ENCODE results near the gene OR2S2. TPM values are rescaled to one million over a fixed set of nuclear protein-coding genes. Genes with fewer than 3 reads are reported as not detected.
A peak's percentile ranks its signal among the peaks of the same experiment; 100 is the strongest.
"Not testable (repeated sequence)": the region's sequence is repeated elsewhere in the genome, so short reads cannot be mapped to it uniquely, and the experiment has no call there.

The OR2S2 gene
- total and polyA plus RNA-seq, 9 donors, result 0.11 TPM; not detected in 8

DNA sequence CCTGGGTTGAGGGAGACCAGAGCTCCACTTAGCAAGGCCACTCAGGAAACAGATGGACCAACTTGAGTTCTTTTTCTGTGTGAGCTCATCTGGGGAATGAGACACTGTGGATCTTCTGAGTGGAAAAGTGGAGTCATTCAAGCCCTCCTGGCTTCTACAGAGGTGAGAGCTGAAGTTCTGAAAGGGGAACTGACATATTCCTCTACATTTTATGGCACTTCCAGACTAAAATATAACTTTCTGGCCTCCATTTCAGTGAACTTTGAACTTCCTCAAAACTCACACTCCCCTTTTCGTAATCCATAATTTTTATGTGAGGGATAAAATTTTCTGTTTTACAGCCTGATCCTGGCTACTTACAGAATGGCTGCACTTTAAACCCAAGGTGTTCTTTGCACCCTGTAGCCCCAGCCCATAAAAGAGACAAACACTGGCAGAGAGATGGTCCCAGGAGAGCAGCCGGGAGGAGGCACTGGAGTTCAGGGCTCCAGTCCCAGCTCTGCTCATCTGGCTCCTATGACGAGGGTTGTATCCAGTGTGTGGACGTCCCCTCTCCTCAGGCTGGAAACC is 37.8 kb downstream of the OR2S2 start:
- no peak overlapping the region for H3K4me3 ChIP-seq (ENCODE audit: low read length)
- peak; percentile 76 for DNase-seq
- no peaks in the 10 kb centered on the region for H3K36me3 ChIP-seq (ENCODE audit: control insufficient read depth, insufficient read depth, low read length)
- H3K27me3 ChIP-seq (ENCODE audit: control insufficient read depth, insufficient read depth, low read length), result no peaks in the 10 kb centered on the region
- 33% methylated on average over 3 of the region's 4 CpGs for WGBS (ENCODE audit: insufficient coverage)
- peaks cover 21% of the 10 kb centered on the region for H3K4me1 ChIP-seq (ENCODE audit: control insufficient read depth, insufficient read depth, low read length)
- no peaks in the 10 kb centered on the region for H3K9me3 ChIP-seq (replicated peaks; ENCODE audit: control insufficient read depth, low read depth, low read length)
- peak overlapping the region; percentile 78 for H3K27ac ChIP-seq (ENCODE audit: low read length)

DNA sequence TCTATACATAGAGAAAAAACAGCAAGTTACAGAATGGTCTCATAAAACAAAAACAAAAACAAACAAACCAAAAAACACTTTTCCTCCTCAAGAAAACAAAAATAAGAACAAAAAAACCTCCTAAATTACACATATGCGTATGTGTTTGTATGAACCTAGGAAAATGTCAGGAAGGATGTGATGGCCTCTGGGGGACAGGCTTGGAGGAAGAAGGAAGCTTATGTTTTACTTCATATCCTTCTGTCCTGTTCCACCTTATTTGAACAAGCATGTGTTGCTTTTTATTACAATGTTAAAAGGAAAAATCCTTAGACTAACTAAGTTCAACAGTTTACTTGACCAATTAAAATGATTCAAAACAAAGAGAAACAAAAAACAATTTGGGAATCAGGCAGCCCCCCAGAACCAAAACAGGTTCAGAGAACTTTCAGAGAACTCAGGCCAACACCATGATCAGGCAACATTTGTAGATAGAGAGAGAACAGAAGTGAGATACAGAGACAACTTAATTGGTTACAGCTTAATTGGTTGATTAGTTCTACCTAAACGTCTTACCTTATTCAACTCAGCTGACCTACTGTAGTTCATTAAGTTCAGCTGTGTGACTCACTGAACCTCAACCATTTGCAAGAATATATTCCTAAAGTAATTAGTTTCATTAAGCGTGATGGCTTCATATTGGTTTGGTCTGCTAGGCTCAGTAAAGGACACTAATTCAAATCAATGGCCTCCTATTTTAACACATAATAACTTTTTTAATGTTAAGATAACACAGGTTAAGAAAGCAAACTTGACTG is 38.5 kb downstream of the OR2S2 start:
- no CpG with 5 or more reads among the region's 3 CpGs for WGBS (ENCODE audit: insufficient coverage)
- Histone ChIP-seq H3K4me3 (ENCODE audit: low read length) (no peak overlapping the region), H3K27me3 (ENCODE audit: control insufficient read depth, insufficient read depth, low read length) (no peaks in the 10 kb centered on the region), H3K27ac (ENCODE audit: low read length) (peak overlapping the region; percentile 78), H3K9me3 (replicated peaks; ENCODE audit: control insufficient read depth, low read depth, low read length) (no peaks in the 10 kb centered on the region), H3K36me3 (ENCODE audit: control insufficient read depth, insufficient read depth, low read length) (no peaks in the 10 kb centered on the region), H3K4me1 (ENCODE audit: control insufficient read depth, insufficient read depth, low read length) (peaks cover 24% of the 10 kb centered on the region)
- DNase-seq, result peak; percentile 56

DNA sequence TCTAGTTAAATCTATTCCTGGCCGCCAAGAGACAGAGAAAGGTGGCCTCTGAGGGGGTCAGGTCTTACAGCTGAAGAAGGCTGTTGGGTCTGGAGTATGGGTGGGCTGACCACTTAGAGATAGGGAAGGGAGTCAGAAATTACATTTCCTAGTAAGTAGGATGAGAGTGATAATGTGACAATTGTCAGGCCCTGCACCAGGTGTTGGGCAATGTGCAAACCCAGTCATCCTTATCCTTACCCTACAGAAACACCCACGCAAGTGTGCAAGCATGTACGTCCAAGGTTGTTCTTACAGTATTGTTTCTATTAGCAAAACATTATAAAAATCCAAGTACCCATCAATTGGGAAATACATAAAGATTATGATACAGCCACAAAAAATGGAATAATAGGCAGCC is 39.2 kb downstream of the OR2S2 start:
- no peak for DNase-seq
- Histone ChIP-seq H3K27ac (ENCODE audit: low read length) (peak overlapping the region; percentile 78), H3K4me1 (ENCODE audit: control insufficient read depth, insufficient read depth, low read length) (peaks cover 27% of the 10 kb centered on the region), H3K4me3 (ENCODE audit: low read length) (no peak overlapping the region), H3K36me3 (ENCODE audit: control insufficient read depth, insufficient read depth, low read length) (no peaks in the 10 kb centered on the region), H3K9me3 (replicated peaks; ENCODE audit: control insufficient read depth, low read depth, low read length) (no peaks in the 10 kb centered on the region), H3K27me3 (ENCODE audit: control insufficient read depth, insufficient read depth, low read length) (no peaks in the 10 kb centered on the region)
- no CpG with 5 or more reads among the region's 3 CpGs for WGBS (ENCODE audit: insufficient coverage)

DNA sequence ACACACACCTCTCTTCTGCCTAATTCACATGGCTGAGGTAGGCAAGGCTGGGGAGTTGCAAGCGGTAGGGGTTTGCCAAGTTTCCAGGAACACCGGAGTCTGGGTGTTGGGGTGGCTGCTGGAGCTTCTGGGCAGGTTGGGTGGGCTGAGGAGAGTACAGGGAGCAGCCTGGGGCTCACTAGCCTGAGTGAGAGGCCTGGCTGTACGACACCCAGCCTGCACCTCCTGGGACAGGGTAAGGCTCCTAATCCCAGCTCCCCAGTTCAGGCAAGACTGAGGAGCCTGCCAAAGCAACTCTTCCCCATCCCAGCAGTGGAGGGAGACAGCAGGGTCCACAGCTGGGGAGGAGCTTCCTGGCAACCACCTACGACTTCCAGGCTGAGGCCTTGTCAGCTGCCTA is 40.7 kb downstream of the OR2S2 start:
- WGBS (ENCODE audit: insufficient coverage), result 56% methylated on average over 4 of the region's 4 CpGs
- peaks cover 27% of the 10 kb centered on the region for H3K4me1 ChIP-seq (ENCODE audit: control insufficient read depth, insufficient read depth, low read length)
- no peak for DNase-seq

DNA sequence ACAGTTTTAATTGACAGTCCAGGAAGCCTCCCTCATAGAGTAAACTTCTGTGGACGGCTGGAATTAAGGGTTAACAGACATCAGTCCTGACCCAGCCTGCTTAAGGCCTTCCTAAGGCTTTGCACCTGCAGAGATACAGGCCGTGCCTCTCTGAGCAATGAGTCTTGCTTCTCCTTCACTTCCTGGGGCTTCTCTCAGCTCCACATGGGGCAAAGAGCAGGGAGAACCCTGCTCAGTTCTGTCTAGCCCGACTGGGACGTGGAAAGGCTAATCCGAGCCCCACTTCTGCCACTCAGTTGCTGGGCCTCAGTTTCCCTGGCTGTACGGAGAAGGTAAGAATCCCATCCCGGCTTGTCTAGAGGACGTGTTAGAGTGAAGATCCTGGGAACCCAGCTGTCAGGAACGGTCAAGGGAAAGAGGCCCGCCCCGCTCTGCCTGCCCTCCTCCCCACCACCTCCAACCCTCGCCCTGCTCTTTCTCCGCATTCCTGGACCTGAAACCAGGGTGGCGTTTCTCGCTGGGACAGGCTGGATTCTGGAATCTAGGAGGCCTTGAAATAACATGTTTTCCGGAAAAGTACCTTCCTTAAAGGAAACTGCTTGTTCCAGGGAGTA is 42.2 kb downstream of the OR2S2 start:
- 80% methylated on average over 10 of the region's 16 CpGs for WGBS (ENCODE audit: insufficient coverage)
- Histone ChIP-seq H3K36me3 (ENCODE audit: control insufficient read depth, insufficient read depth, low read length) (no peaks in the 10 kb centered on the region), H3K4me1 (ENCODE audit: control insufficient read depth, insufficient read depth, low read length) (peaks cover 27% of the 10 kb centered on the region), H3K27ac (ENCODE audit: low read length) (peak overlapping the region; percentile 77), H3K27me3 (ENCODE audit: control insufficient read depth, insufficient read depth, low read length) (no peaks in the 10 kb centered on the region), H3K9me3 (replicated peaks; ENCODE audit: control insufficient read depth, low read depth, low read length) (no peaks in the 10 kb centered on the region), H3K4me3 (ENCODE audit: low read length) (no peak overlapping the region)
- no peak for DNase-seq

More for the DNA sequence above, 40.7 kb downstream of the OR2S2 start:
- no peak overlapping the region for H3K4me3 ChIP-seq (ENCODE audit: low read length)
- peak overlapping the region; percentile 69 for H3K27ac ChIP-seq (ENCODE audit: low read length)
- H3K36me3 ChIP-seq (ENCODE audit: control insufficient read depth, insufficient read depth, low read length), result no peaks in the 10 kb centered on the region
- no peaks in the 10 kb centered on the region for H3K27me3 ChIP-seq (ENCODE audit: control insufficient read depth, insufficient read depth, low read length)
- no peaks in the 10 kb centered on the region for H3K9me3 ChIP-seq (replicated peaks; ENCODE audit: control insufficient read depth, low read depth, low read length)

DNA sequence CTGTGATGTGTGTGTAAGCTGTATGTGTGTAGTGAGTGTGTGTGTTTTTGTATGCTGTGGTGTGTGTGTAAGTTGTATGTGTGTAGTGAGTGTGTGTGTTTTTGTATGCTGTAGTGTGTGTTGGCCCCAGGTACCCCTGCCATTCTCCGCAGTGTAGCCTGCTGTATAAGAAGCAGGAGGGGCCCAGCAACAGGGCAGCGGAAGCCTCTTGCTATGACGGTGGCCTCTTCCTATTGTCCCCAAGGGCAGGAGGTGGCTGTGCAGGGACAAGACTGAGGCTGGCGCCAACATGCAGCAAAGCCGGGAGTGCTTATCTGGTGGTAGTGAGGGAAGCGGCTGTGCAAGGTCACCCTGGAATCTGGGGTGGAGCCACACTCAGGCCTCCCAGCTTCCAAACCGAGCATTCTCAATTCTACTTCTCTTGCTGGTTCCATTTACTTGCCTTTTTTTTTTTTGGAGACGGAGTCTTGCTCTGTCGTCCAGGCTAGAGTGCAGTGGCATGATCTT is 43.6 kb downstream of the OR2S2 start:
- 43% methylated on average over 1 of the region's 9 CpGs for WGBS (ENCODE audit: insufficient coverage)
- Histone ChIP-seq H3K4me1 (ENCODE audit: control insufficient read depth, insufficient read depth, low read length) (peaks cover 32% of the 10 kb centered on the region), H3K27me3 (ENCODE audit: control insufficient read depth, insufficient read depth, low read length) (no peaks in the 10 kb centered on the region), H3K9me3 (replicated peaks; ENCODE audit: control insufficient read depth, low read depth, low read length) (no peaks in the 10 kb centered on the region), H3K27ac (ENCODE audit: low read length) (peak overlapping the region; percentile 65), H3K36me3 (ENCODE audit: control insufficient read depth, insufficient read depth, low read length) (no peaks in the 10 kb centered on the region), H3K4me3 (ENCODE audit: low read length) (no peak overlapping the region)
- DNase-seq, result peak; percentile 69

DNA sequence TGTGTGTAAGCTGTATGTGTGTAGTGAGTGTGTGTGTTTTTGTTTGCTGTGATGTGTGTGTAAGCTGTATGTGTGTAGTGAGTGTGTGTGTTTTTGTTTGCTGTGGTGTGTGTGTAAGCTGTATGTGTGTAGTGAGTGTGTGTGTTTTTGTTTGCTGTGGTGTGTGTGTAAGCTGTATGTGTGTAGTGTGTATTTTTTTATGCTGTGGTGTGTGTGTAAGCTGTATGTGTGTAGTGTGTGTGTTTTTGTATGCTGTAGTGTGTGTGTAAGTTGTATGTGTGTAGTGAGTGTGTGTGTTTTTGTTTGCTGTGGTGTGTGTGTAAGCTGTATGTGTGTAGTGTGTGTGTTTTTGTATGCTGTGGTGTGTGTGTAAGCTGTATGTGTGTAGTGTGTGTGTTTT is 44.5 kb downstream of the OR2S2 start:
- not testable (repeated sequence) for H3K9me3 ChIP-seq (replicated peaks; ENCODE audit: control insufficient read depth, low read depth, low read length); H3K36me3 ChIP-seq (ENCODE audit: control insufficient read depth, insufficient read depth, low read length); H3K27me3 ChIP-seq (ENCODE audit: control insufficient read depth, insufficient read depth, low read length); DNase-seq; H3K4me3 ChIP-seq (ENCODE audit: low read length); H3K27ac ChIP-seq (ENCODE audit: low read length)
- peaks cover 41% of the 10 kb centered on the region for H3K4me1 ChIP-seq (ENCODE audit: control insufficient read depth, insufficient read depth, low read length)

DNA sequence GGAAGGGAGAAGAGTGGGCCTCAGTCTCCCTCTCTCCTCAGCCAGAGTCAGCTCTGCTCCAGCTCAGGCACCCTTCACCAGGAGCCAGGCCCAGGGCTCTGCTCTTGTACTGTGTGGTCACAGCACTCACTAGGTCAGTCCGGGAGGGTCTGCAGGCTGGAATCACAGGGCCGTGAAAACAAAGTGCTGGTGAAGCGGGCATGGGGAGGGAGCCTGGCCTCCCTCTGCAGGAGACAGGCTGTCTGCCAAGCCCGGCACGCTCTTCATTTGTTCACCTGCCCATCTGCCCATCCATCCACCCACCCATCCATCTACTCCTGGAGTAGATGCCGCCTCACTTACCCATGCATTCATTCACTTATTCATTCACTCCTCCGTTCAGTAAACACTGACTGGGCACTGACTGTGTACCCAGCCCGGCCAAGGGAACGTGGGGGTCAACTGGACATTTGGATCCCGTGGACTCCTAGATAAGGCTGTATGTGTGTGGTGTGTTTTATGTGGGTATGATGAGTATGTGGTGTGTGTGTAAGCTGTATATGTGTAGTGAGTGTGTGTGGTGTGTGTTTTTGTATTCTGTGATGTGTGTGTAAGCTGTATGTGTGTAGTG is 45.1 kb downstream of the OR2S2 start:
- Histone ChIP-seq H3K9me3 (replicated peaks; ENCODE audit: control insufficient read depth, low read depth, low read length) (no peaks in the 10 kb centered on the region), H3K4me1 (ENCODE audit: control insufficient read depth, insufficient read depth, low read length) (peaks cover 44% of the 10 kb centered on the region), H3K4me3 (ENCODE audit: low read length) (no peak overlapping the region), H3K27ac (ENCODE audit: low read length) (no peak overlapping the region), H3K36me3 (ENCODE audit: control insufficient read depth, insufficient read depth, low read length) (no peaks in the 10 kb centered on the region), H3K27me3 (ENCODE audit: control insufficient read depth, insufficient read depth, low read length) (no peaks in the 10 kb centered on the region)
- WGBS (ENCODE audit: insufficient coverage), result 83% methylated on average over 7 of the region's 10 CpGs
- DNase-seq, result no peak

DNA sequence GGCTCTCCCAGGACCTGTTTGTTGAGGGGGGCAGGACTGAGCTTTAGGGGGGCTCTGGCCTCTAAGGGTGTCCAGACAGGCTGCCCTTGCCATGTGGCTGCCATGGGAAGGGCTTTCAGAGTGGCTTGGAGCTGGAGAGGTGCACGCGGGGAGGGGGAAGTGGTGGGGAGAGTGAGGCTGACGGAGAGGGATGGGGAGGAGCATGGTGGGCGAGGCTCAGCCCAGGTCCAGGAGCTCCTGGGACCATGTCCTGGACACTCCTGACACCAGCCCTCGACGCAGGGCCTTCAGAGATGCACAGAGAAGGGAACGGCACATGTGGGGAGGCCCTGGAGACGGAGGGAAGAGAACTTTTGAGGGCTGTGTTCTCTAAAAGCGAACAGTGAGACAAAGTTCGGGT is 46.3 kb downstream of the OR2S2 start:
- Histone ChIP-seq H3K4me3 (ENCODE audit: low read length) (no peak overlapping the region), H3K4me1 (ENCODE audit: control insufficient read depth, insufficient read depth, low read length) (peaks cover 48% of the 10 kb centered on the region), H3K9me3 (replicated peaks; ENCODE audit: control insufficient read depth, low read depth, low read length) (no peaks in the 10 kb centered on the region), H3K27me3 (ENCODE audit: control insufficient read depth, insufficient read depth, low read length) (no peaks in the 10 kb centered on the region), H3K27ac (ENCODE audit: low read length) (peak overlapping the region; percentile 55), H3K36me3 (ENCODE audit: control insufficient read depth, insufficient read depth, low read length) (no peaks in the 10 kb centered on the region)
- 69% methylated on average over 9 of the region's 10 CpGs for WGBS (ENCODE audit: insufficient coverage)
- no peak for DNase-seq

All from muscle of leg (tissue), 11 donors.